H9 (cell line): ENCODE measurements around the gene TRIP10. TPM values are rescaled to one million over a fixed set of nuclear protein-coding genes. Genes with fewer than 3 reads are reported as not detected.

Experiments used
- DNase-seq: peaks from one replicate; pipeline ENCODE4 v3.0.0-alpha.2; 2017
- H2AFZ ChIP-seq: one replicate; pipeline ENCODE4 v1.6.1; 2013; ENCODE audit warnings: mild to moderate bottlenecking, low read length, control low read depth, moderate library complexity
- H2AK5ac ChIP-seq: 2 replicates; pipeline ENCODE4 v1.6.1; 2013; ENCODE audit warnings: low read length, control low read depth, mixed read lengths; ENCODE audit not compliant: insufficient read length
- H2BK120ac ChIP-seq: one replicate; pipeline ENCODE4 v1.6.1; 2013; ENCODE audit warnings: low read depth, mild to moderate bottlenecking, low read length, control low read depth, inconsistent platforms; ENCODE audit not compliant: poor library complexity, severe bottlenecking
- H2BK12ac ChIP-seq: 2 replicates; pipeline ENCODE4 v1.6.1; 2013; ENCODE audit warnings: low read length, control low read depth, mixed read lengths, low read depth; ENCODE audit not compliant: insufficient read length
- H2BK15ac ChIP-seq: 2 replicates; pipeline ENCODE4 v1.6.1; 2013; ENCODE audit warnings: low read depth, low read length, control low read depth
- H2BK20ac ChIP-seq: one replicate; pipeline ENCODE4 v1.6.1; 2013; ENCODE audit warnings: low read depth, mild to moderate bottlenecking, low read length, control low read depth, inconsistent platforms; ENCODE audit not compliant: poor library complexity, severe bottlenecking
- H2BK5ac ChIP-seq: 2 replicates; pipeline ENCODE4 v1.6.1; 2013; ENCODE audit warnings: low read length, control low read depth, mixed read lengths; ENCODE audit not compliant: insufficient read length
- H3K14ac ChIP-seq: 2 replicates; pipeline ENCODE4 v1.6.1; 2013; ENCODE audit warnings: low read length, control low read depth; ENCODE audit not compliant: insufficient read depth
- H3K18ac ChIP-seq: 2 replicates; pipeline ENCODE4 v1.6.1; 2013; ENCODE audit warnings: low read depth, mild to moderate bottlenecking, mixed read lengths, low read length, control low read depth; ENCODE audit not compliant: insufficient read length
- H3K23ac ChIP-seq: 2 replicates; pipeline ENCODE4 v1.6.1; 2013; ENCODE audit warnings: low read length, control low read depth, mixed read lengths, low read depth; ENCODE audit not compliant: insufficient read length
- H3K23me2 ChIP-seq: 2 replicates; pipeline ENCODE4 v1.6.1; 2013; ENCODE audit warnings: low read depth, mild to moderate bottlenecking, mixed read lengths, low read length, control low read depth; ENCODE audit not compliant: insufficient read length, poor library complexity, severe bottlenecking
- H3K27ac ChIP-seq: 2 replicates; pipeline ENCODE4 v1.5.1; 2013; ENCODE audit warnings: low read length, control low read depth, mixed read lengths, low read depth; ENCODE audit not compliant: insufficient read length
- H3K27me3 ChIP-seq: 2 replicates; pipeline ENCODE4 v1.6.1; 2013; ENCODE audit warnings: low read length, control low read depth, inconsistent platforms; ENCODE audit not compliant: insufficient read depth
- H3K4ac ChIP-seq: 2 replicates; pipeline ENCODE4 v1.6.1; 2013; ENCODE audit warnings: low read depth, mild to moderate bottlenecking, control low read depth, inconsistent platforms, low read length, moderate library complexity
- H3K4me1 ChIP-seq: 2 replicates; pipeline ENCODE4 v1.6.1; 2013; ENCODE audit warnings: low read length, control low read depth, inconsistent platforms; ENCODE audit not compliant: insufficient read depth
- H3K4me2 ChIP-seq: 2 replicates; pipeline ENCODE4 v1.6.1; 2013; ENCODE audit warnings: low read length, control low read depth, mixed read lengths; ENCODE audit not compliant: insufficient read length, insufficient read depth
- H3K56ac ChIP-seq: 2 replicates; pipeline ENCODE4 v1.6.1; 2013; ENCODE audit warnings: low read depth, mild to moderate bottlenecking, mixed read lengths, low read length, control low read depth; ENCODE audit not compliant: insufficient read length
- H3K79me1 ChIP-seq: 2 replicates; pipeline ENCODE4 v1.6.1; 2013; ENCODE audit warnings: low read depth, mild to moderate bottlenecking, moderate library complexity, low read length, control low read depth, inconsistent platforms; ENCODE audit not compliant: insufficient read depth, poor library complexity, severe bottlenecking
- H3K79me2 ChIP-seq: 2 replicates; pipeline ENCODE4 v1.6.1; 2013; ENCODE audit warnings: low read length, control low read depth, inconsistent platforms; ENCODE audit not compliant: insufficient read depth
- H3K9ac ChIP-seq: 2 replicates; pipeline ENCODE4 v1.6.1; 2013; ENCODE audit warnings: low read length, control low read depth, mixed read lengths; ENCODE audit not compliant: insufficient read length; ENCODE audit errors: extremely low read depth
- H3K9me3 ChIP-seq: one replicate; pipeline ENCODE4 v1.6.1; 2013; ENCODE audit warnings: low read depth, low read length, inconsistent platforms; ENCODE audit not compliant: control insufficient read depth
- H3T11ph ChIP-seq: one replicate; pipeline ENCODE4 v1.6.1; 2013; ENCODE audit warnings: mild to moderate bottlenecking, low read length, control low read depth, inconsistent platforms
- H4K20me1 ChIP-seq: one replicate; pipeline ENCODE4 v1.6.1; 2013; ENCODE audit not compliant: control insufficient read depth, insufficient read length, insufficient read depth
- H4K5ac ChIP-seq: 2 replicates; pipeline ENCODE4 v1.6.1; 2013; ENCODE audit warnings: low read depth, mild to moderate bottlenecking, mixed read lengths, low read length, control low read depth; ENCODE audit not compliant: insufficient read length
- H4K8ac ChIP-seq: replicated peaks from 2 replicates; pipeline ENCODE4 v1.6.1; 2013; ENCODE audit warnings: low read length, control low read depth, mixed read lengths, low read depth; ENCODE audit not compliant: insufficient read length
- H4K91ac ChIP-seq: 2 replicates; pipeline ENCODE4 v1.6.1; 2013; ENCODE audit warnings: low read depth, mild to moderate bottlenecking, moderate library complexity, mixed read lengths, low read length, control low read depth; ENCODE audit not compliant: insufficient read length
- H3K27ac Mint-ChIP-seq, 3 experiments: 2 replicates in 2 of 3; 3 replicates in 1 of 3; pipeline ENCODE4 v1.8.0; 2020 to 2021; ENCODE audit warnings: mixed read lengths in 3 of 3, mild to moderate bottlenecking in 1 of 3, moderate library complexity in 1 of 3
- H3K27me3 Mint-ChIP-seq: 2 replicates; pipeline ENCODE4 v1.8.0; 2021; ENCODE audit warnings: low read depth, mild to moderate bottlenecking, moderate library complexity, mixed read lengths
- H3K36me3 Mint-ChIP-seq, 3 experiments: 2 replicates in 2 of 3; 3 replicates in 1 of 3; pipeline ENCODE4 v1.8.0; 2020 to 2021; ENCODE audit warnings: low read depth in 3 of 3, mixed read lengths in 3 of 3; ENCODE audit not compliant: insufficient read depth in 1 of 3
- H3K4me1 Mint-ChIP-seq, 2 experiments: 2 replicates each; pipeline ENCODE4 v1.8.0; 2020; ENCODE audit warnings: mixed read lengths in 2 of 2
- H3K4me3 Mint-ChIP-seq, 2 experiments: 2 replicates in 1 of 2; 3 replicates in 1 of 2; pipeline ENCODE4 v1.8.0; 2020 to 2021; ENCODE audit warnings: mild to moderate bottlenecking in 2 of 2, mixed read lengths in 2 of 2, moderate library complexity in 1 of 2
- H3K9me3 Mint-ChIP-seq, 2 experiments: 2 replicates in 1 of 2; 3 replicates in 1 of 2; pipeline ENCODE4 v1.8.0; 2020; ENCODE audit warnings: mild to moderate bottlenecking in 2 of 2, mixed read lengths in 2 of 2, moderate library complexity in 1 of 2
- WGBS: extraction: QIAGEN DNeasy Blood & Tissue Kit; methylation state at CpG from one replicate; pipeline ENCODE4 v1.1.7; 2013; ENCODE audit warnings: missing lambda C conversion rate, low lambda C conversion rate, mixed read lengths; ENCODE audit not compliant: insufficient read length; ENCODE audit errors: extremely low coverage; 5-methylcytosine and 5-hydroxymethylcytosine counted together
- total RNA-seq: library from RNA; stranded (reverse); gene quantifications from 2 replicates; pipeline ENCODE4 v1.2.1, GENCODE V29; 2021
- TF ChIP-seq, protein P1 (sequence below): fragments of 200-600 bp; sonication (generic); conservative IDR thresholded peaks from 3 replicates; pipeline ENCODE4 v1.8.0; 2021; ENCODE audit warnings: antibody characterized with exemption, mild to moderate bottlenecking

TRIP10 gene
- total RNA-seq, 1 experiment from 2014 or later = 56.4 TPM

DNA sequence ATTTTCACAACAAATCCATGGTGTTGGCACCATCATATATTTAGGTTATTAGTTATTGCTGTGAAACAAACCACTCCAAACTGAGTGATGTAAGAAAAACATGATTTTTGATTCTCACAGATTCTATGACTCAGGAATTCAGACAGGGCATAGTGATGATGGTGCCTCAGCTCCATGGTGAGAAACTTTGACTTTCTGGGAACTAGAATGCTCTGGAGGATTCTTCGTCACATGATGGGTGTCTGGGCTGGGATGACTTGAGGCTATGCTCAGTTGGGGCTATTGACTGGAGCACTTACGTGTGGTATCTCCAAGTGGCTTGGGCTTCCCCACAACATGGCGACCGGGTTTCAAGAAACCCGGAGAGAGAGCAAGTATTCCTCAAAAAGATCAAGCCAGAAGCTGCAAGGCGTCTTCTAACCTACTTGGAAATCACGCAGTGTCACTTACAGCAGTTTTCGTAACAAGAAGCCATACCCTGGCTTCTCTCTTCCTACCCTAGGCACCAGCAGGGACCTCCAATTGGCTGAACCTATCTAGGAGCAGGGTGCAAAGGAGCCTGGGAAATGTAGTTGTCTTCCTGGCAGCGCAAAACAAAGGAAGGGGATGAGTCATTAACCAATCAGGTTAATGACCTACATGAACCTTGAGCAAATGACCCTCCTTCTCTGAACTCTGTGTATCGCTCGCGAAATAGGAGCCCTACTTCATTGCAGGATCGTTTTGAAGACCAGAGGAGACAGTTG is 55.4 kb downstream of the TRIP10 start:
- no peak overlapping the region for H2BK5ac ChIP-seq
- no peaks in the 10 kb centered on the region for H4K20me1 ChIP-seq
- no peak overlapping the region for H4K5ac ChIP-seq
- H3K79me1 ChIP-seq = no peaks in the 10 kb centered on the region
- no peak overlapping the region for H4K91ac ChIP-seq
- peaks cover 0 to 18% (median 16%) of the 10 kb centered on the region in 3 experiments; a peak in 5 of 7 replicates for H3K36me3 Mint-ChIP-seq
- peaks cover 14% of the 10 kb centered on the region for H3K27me3 Mint-ChIP-seq
- no CpG with 5 or more reads among the region's 13 CpGs for WGBS
- peak; percentile 52 for DNase-seq
- no peaks in the 10 kb centered on the region for H3K4me1 ChIP-seq
- no peak overlapping the region for H3T11ph ChIP-seq
- H3K9ac ChIP-seq = no peak overlapping the region
- no peaks in the 10 kb centered on the region for H3K4me1 Mint-ChIP-seq
- no peak overlapping the region for H2BK20ac ChIP-seq
- no peak overlapping the region for H3K27ac Mint-ChIP-seq
- H3K27me3 ChIP-seq = no peaks in the 10 kb centered on the region
- H3K14ac ChIP-seq = no peak overlapping the region
- no peaks in the 10 kb centered on the region for H3K23me2 ChIP-seq
- no peaks in the 10 kb centered on the region for H3K79me2 ChIP-seq
- peaks cover 24% of the 10 kb centered on the region for H3K9me3 ChIP-seq
- H3K4me3 Mint-ChIP-seq = no peak overlapping the region
- TF ChIP-seq, protein P1, sequence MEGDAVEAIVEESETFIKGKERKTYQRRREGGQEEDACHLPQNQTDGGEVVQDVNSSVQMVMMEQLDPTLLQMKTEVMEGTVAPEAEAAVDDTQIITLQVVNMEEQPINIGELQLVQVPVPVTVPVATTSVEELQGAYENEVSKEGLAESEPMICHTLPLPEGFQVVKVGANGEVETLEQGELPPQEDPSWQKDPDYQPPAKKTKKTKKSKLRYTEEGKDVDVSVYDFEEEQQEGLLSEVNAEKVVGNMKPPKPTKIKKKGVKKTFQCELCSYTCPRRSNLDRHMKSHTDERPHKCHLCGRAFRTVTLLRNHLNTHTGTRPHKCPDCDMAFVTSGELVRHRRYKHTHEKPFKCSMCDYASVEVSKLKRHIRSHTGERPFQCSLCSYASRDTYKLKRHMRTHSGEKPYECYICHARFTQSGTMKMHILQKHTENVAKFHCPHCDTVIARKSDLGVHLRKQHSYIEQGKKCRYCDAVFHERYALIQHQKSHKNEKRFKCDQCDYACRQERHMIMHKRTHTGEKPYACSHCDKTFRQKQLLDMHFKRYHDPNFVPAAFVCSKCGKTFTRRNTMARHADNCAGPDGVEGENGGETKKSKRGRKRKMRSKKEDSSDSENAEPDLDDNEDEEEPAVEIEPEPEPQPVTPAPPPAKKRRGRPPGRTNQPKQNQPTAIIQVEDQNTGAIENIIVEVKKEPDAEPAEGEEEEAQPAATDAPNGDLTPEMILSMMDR = no peak
- H3K56ac ChIP-seq = no peak overlapping the region
- no peak overlapping the region for H2AK5ac ChIP-seq
- H3K23ac ChIP-seq = no peak overlapping the region
- no peak overlapping the region for H2BK120ac ChIP-seq
- H3K18ac ChIP-seq = no peak overlapping the region
- no peak overlapping the region for H3K4me2 ChIP-seq
- no peak overlapping the region for H4K8ac ChIP-seq
- no peak overlapping the region for H2AFZ ChIP-seq
- no peak overlapping the region for H3K4ac ChIP-seq
- no peak overlapping the region for H2BK12ac ChIP-seq
- H2BK15ac ChIP-seq = no peak overlapping the region
- no peak overlapping the region for H3K27ac ChIP-seq
- H3K9me3 Mint-ChIP-seq = peaks cover 45 to 75% of the 10 kb centered on the region in 2 experiments
